ENCODE data around the gene GPR4. TPM values are rescaled to one million over a fixed set of nuclear protein-coding genes. Genes with fewer than 3 reads are reported as not detected.
A peak's percentile ranks its signal among the peaks of the same experiment; 100 is the strongest.

Gene GPR4
- polyA plus RNA-seq, 1 donor = 1.5 TPM

DNA sequence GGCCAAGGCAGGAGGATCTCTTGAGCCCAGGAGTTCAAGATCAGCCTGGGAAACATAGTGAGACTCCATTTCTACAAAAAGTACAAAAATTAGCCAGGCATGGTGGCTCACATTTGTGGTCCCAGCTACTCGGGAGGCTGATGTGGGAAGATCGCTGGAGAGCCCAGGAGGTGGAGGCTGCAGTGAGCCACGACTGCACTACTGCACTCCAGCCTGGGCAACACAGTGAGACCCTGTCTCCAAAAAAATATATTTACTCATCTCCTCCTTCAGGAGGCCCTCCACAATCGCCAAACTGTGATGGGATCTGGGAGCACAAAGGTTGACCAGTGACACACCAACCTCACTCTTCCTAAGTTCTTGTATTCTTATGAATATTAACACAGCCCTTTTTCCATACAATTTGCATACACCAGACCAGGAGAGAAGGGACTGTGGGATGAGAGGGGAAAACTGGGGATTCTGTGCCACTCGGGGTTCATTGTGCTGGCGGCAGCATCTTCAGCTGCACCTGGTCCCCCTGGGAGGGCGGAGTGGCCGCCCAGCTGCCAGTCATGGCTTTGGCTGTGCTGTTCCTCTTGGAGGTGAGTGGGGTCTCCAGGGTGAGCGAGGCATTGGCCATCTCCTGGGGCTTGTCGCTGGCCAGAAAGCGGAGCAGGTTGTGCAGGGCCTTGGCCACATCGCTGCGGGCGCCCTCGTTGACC, 11.6 kb downstream of the GPR4 start:
- DNase-seq (ENCODE audit: low read depth) = no peak

DNA sequence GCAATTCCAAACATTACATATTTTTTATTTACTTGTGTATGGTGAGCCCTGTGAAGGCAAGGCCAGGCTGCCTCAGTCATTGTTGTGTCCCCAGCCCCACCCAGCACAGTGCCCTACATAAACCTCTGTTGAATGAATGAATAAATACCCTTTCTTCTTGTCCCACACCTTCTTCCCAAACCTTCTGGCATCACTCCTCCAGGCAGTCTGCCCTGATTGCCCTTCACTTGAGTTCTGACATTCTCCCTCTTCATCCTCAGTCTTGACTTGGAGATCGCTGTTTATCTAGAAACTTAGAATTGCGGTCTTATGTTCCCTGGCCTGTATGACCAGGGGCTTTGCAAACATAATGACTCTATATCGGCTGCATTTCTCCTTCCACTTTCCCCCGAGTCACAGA, 12.2 kb downstream of the GPR4 start:
- DNase-seq (ENCODE audit: low read depth) = no peak

- DNase-seq (ENCODE audit: low read depth) = no peak
Observed at GRCh38 chr19:45587873-45588272, 14.1 kb downstream of the GPR4 start.

DNA sequence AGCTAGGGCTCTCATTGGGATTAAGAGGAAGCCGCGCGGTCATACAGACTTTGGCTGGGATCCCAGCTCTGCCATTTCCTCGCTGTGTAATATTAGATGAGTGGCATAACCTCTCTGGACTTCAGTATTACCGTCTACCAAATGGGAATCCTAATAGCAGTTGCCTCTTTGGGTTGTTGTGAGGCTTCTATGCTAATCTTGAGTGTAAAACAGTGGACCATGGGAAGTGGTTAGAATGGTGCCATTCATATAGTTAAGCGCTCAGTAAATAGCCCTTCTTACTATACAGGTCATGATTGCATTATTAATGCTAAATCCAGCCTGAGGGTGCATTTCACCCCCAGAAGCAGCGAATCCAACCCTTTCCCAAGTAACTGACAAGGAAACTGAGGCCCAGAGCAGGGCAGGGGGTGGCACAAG, 16.8 kb downstream of the GPR4 start:
- no peak for DNase-seq (ENCODE audit: low read depth)

- peak; percentile 99 for DNase-seq (ENCODE audit: low read depth)
Observed at GRCh38 chr19:45584332-45585157, 17.5 kb downstream of the GPR4 start, which contains the start of gene OPA3. OPA3 (minus strand) TSS chr19:45584802; CDS start chr19:45584764, 38 bp downstream.

DNA sequence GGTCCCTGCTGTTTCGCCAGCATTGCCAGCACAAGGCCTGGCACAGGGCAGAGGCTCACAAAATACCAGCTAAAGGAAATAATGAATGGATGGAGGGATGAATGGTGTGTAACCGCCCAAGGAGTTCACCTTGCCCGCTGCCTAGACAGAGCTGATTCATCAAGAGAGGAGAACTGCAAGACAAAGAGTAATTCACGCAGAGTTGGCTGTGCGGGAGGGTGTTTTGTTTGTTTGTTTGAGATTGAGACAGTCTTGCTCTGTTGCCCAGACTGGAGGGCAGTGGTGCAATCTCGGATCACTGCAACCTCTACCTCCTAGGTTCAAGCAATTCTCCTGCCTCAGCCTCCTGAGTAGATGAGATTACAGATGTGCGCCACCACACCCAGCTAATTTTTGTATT, 20.4 kb downstream of the GPR4 start:
- no peak for DNase-seq (ENCODE audit: low read depth)

- DNase-seq (ENCODE audit: low read depth) = no peak
Observed at GRCh38 chr19:45578861-45579260, 23.2 kb downstream of the GPR4 start.

- DNase-seq (ENCODE audit: low read depth) = no peak
Observed at GRCh38 chr19:45577111-45577905, 24.7 kb downstream of the GPR4 start.

DNA sequence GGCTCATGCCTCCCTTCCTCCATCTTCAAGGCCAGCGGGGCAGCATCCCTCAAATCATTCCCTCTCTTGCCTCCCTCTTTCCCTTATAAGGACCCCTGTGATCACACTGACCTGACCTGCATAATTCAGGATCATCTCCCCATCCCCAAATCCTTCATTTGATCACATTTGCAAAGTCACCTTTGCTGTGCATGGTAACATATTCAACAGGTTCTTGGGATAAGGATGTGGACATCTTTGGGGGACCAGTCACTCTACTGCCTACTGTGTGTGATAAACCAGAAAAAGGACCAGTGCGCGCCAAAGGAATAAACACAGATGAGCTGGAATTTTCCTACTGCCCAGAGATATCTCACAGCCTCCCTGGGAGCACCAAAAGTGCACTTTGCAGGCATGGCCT, 25.3 kb downstream of the GPR4 start:
- DNase-seq (ENCODE audit: low read depth) = no peak

GRCh38 chr19:45575216-45575615, 26.8 kb downstream of the GPR4 start:
- DNase-seq (ENCODE audit: low read depth) = no peak

- DNase-seq (ENCODE audit: low read depth) = no peak
Observed at GRCh38 chr19:45574526-45574925, 27.5 kb downstream of the GPR4 start.

GRCh38 chr19:45571457-45572220, 30.4 kb downstream of the GPR4 start:
- no peak for DNase-seq (ENCODE audit: low read depth)

- no peak for DNase-seq (ENCODE audit: low read depth)
Observed at GRCh38 chr19:45569619-45570421, 32.2 kb downstream of the GPR4 start.

DNA sequence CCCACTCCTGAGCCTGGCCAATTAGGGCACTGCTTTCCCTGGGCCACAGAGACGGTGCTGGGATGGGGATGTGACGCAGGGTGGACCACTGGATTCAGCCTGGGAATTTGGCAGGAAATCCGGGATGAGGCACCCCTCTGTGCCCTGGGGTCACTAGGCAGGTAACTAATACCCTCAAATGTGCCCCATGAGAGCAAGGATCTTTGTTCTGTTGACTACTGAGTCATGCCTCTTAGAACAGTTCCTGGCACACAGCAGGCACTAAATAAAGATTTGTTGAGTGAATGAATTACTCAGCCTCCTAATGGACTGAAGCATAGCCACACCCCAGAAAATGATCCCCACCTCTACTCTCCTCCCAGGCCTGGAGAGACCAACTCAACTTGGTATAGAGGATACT, 33.3 kb downstream of the GPR4 start:
- DNase-seq (ENCODE audit: low read depth) = no peak

- DNase-seq (ENCODE audit: low read depth) = no peak
Observed at GRCh38 chr19:45567609-45568008, 34.4 kb downstream of the GPR4 start.

DNA sequence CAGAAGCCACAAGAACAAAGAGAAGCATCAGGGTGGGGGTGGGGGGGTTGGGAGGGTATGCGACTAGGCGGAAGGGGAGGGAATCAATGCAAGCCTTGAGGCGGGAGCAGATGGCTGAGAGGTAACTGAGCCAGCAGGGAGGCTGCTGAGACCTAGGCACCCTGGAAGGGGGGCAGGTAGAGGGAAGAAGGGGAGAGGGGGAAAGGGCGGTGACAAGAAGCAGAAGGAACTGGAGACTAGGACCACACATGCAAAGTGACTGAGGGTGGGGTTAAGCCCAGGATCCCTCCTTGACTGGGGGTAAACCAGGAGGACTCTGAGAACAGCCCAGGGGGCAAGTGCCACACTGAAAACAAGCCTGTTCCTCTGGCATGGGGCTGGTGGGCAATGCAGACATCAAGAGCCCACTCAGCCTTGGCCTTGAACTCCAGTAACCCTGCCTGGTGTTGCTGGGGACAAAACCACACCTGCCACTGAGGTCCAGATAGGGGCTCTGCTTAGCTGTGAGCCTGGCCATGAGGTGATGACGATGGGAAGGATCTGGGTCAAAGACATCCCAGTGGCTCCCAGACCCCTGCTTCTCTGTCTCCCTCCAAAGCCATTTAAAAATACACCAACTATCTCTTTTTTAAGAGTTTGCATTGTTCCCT, 37.8 kb downstream of the GPR4 start:
- no peak for DNase-seq (ENCODE audit: low read depth)

DNA sequence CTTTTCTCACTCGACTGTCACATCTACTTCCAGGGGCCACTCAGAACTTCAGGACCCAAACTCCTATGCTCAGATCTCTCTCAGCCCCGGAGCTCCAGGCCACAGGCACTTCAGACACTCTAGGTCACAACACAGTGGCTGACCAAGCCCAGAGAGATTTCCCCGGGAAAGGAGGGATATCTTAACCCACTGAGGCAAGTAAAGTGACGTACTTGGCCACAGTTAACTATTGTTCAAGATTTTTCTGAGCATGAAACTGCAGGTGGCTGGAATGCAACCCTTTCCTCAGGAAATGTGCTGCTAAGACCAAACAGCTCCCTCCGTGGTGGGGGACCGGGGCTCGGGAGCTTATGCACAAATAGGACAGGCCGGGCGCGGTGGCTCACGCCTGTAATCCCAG, 41.3 kb downstream of the GPR4 start:
- DNase-seq (ENCODE audit: low read depth) = no peak

- DNase-seq (ENCODE audit: low read depth) = no peak
Observed at GRCh38 chr19:45560038-45560437, 42.0 kb downstream of the GPR4 start.

DNA sequence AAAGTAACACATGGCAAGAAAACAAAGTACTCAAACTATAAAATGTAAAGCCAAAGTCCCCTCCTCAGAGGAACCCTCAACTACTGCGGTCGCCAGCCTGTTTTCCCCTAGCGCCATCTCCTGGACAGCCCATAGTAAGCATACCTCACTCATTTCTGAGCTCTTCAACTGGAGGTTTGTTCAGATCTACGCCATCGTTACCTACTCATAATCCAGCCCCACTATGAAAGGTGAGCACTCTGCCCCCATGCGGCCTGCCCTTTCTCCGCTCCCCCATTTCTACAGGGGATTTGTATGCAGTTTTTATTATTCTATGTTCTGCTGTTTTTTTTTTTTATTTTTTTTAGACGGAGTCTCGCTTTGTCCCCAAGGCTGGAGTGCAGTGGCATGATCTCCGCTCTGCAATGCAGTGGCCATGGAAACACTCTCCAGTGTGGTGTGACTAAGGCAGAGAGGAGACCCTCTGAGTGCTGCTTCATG, 43.6 kb downstream of the GPR4 start:
- DNase-seq (ENCODE audit: low read depth) = no peak

DNA sequence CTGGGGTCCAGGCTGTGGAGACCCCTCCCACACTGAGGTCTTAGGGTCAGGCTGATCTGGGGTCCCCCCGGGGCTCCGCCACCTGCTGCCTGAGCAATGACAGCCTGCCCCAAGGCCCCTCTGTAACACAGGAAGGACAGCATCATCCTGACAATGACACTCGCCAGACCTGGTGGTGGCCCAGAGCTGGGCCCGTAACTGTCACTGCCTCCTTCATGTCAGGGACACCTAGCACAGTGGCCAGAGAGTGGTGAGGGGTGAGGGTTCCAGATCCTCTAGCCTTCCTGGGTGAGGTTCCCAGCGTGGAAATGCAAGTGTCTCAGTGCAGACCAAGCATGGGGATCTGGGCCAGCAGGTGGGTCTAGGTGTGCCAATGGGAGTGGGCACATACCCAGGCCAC, 45.2 kb downstream of the GPR4 start:
- DNase-seq (ENCODE audit: low read depth) = no peak
